Stimulated activated CD4-positive, alpha-beta T cell treated with anti-CD3 and anti-CD28 coated beads, Interleukin-1b, Interleukin-23, amount 100 ng/mL, for 4 hours (primary cell): ENCODE data around the gene KRT81.

Experiments
- DNase-seq, 2 donors: peaks; one replicate each; pipeline ENCODE4 v3.0.0-alpha.2; 2020; ENCODE audit warnings: low read depth in 2 of 2

The KRT81 gene

DNA sequence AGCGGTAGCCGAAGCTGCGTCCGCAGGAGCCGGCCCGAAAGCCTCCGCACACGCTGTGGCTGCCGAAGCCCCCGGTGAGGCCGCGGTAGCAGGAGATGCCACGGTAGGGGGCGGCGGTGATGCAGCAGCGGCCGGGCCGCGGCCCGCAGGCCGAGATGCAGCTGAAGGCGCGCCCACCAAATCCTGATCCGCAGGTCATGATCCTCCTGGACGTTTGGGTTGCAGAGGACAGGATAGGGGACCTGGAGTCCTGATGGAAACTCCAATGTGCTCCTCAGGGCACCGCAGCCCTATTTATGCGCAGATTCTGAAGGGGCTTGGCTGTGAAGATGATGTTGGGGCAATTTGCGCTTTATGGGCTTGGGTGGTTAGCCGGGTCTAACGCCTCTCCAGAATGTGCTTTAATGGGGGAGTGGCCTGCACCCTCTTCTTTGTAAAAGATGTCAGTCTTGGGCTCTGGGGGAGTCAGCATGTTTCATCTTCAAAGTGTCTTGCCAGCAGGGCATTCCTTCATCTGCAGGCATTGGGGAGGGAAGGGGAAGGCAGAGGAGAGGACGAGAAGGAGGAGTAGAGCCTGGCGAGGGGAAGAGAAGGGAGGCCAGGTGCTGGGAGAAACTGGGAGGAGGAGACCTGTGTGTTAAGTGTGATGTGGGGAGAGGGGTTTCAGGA lies at the start of gene KRT81:
Gene KRT81, minus strand, starts transcription at position 268 of the 669 bp plus-strand sequence. Its CDS starts 69 bp downstream, at position 199.
- DNase-seq: no peak

- DNase-seq: no peak
These were observed 47.1 kb upstream of the KRT81 start for GRCh38 chr12:52338241-52338960.

- no peak for DNase-seq
These were observed 45.7 kb upstream of the KRT81 start for GRCh38 chr12:52337054-52337453.

DNA sequence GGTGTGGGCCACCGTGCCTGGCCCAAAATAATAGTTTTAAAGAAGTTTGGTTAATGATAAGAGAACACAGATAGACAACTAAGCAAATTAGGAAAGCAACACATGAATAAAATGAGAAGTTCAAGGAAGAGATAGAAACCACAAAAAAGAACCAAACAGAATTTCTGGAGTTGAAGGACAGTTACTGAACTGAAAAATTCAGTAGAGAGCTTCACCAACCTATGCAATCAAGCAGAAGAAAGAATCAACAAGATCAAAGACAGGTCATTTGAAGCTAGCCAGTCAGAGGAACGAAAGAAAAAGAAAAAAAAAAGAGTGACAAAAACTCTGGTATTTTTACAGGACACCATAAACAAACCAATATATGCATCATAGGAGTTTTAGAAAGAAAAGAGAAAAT lies 45.3 kb upstream of the KRT81 start:
- no peak for DNase-seq

- no peak for DNase-seq
These were observed 44.4 kb upstream of the KRT81 start for GRCh38 chr12:52335598-52336262.

- DNase-seq: no peak
These were observed 42.9 kb upstream of the KRT81 start for GRCh38 chr12:52334185-52334584.

GRCh38 chr12:52333321-52333720 lies 42.0 kb upstream of the KRT81 start:
- no peak for DNase-seq

DNA sequence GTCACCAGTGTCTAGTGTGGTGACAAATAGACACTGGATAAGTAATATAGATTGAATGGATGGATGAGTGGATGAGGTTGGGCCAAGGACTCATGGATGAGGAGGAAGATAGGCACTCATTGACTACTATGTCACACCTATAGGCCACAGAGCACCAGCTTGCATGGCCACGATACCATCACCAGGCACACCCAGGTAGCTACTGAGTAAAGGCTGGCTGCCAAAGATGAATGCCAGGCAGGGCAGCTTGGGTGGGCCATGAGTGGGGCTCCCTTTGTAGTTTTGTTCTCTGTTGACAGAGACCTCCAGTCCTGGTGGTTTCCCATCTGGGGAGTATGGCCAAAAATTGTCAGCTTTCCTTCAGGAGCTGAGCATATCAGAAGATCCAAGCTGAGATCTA lies 41.0 kb upstream of the KRT81 start:
- no peak for DNase-seq

DNA sequence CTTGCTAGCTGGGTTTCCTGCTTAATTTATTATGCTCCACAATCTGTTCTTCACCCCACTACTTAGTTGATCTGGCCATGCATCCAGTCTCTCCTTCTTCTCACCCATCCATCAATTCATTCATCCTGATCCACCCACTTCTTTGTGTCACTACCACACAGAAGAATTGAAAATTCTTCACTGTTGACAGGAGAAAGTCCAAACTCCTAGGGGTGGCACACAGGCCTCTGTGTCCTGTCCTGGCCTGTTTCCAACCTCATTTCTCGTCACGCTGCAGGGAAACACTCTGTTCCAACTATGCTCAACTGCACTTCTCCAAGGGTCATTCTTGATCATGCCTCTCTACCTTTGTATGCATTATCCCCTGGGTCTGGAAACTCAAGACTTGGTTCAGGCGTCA lies 40.5 kb upstream of the KRT81 start:
- no peak for DNase-seq

- DNase-seq: no peak
These were observed 39.7 kb upstream of the KRT81 start for GRCh38 chr12:52331039-52331438.

DNA sequence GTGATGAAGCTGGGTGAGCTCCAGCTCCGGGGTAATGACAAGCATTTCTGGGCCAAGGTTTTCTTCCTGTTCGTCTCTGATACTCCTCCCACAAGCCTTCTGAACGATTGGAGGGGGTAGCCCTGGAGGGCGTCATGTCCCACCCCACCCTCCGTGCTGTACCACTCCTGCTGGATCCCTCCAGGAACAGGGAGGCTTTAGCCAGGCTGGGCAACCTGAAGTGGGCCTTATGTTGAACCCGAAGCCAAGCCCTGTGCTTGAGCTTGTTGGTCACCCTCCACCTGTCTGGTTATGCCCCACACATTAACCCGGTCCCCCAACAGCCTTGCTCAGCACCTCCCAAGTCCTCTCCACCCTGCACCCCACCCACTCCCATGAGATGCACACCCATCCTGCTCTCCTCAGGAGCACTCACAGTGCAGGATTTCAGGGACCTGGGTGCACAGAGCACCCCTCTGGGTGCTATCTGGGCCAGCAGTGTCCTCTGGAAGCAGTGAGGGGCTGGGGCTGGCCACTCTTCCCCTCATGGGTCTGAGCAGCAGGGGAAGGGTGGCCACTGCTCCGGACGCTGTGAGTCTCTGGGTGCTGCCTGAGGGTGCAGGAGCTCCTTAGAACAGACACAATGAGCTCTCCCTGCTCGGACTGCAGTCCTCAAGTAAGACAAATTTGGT lies 36.6 kb upstream of the KRT81 start:
- DNase-seq: no peak

DNA sequence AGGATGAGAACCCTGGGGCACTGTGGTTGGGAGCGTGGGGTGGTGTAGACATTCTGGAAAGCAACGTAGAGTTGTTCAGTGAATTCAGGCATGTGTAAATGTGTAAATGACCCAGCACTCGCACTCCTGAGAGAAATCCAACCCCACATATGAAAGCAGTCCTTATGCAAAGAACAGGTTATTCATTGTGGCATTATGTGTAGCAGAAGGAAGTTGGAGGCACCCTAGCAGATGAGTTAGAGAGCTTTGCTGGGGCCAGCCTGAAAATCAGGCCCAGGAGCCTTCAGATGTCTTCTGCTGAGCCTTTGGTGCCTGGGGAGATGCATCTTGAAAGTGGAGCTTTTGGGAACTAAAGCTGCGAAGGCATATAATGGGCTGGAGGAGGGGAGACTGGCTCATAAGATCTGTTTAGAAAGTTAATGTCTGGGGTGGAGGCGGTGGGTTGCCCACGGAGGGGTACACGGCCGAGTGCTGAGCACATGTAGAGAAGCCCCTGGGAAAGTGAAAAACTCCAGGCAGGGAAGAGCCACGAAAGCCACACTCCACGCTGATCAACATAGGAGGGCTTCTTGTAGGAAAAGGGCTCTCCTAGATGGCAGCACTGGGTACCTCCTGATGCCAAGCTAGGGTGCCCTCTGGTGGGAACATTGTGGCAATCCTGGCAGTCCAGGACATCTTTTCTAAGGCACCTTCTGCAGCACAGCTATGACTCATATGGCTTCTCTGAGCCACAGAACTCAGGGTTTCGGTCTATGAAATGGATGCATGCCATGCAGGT lies 35.9 kb upstream of the KRT81 start:
- DNase-seq: peak; percentile 55 to 66

DNA sequence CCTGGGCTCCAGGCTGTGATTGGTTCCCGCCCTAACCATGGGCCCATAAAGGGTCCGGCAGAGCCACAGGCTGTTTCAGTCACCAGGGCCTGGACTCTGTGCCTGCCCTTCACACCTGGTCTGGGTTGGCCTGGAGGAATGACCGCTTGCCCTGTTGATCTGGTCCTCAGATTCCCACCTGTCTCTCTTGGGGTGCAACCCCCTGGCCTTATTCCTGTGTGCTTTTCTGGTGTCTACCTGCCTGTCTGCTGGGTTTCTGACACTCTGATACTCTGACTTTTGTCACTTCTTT lies 32.8 kb upstream of the KRT81 start:
- DNase-seq: no peak

GRCh38 chr12:52323416-52324152 lies 32.2 kb upstream of the KRT81 start:
- DNase-seq: no peak

DNA sequence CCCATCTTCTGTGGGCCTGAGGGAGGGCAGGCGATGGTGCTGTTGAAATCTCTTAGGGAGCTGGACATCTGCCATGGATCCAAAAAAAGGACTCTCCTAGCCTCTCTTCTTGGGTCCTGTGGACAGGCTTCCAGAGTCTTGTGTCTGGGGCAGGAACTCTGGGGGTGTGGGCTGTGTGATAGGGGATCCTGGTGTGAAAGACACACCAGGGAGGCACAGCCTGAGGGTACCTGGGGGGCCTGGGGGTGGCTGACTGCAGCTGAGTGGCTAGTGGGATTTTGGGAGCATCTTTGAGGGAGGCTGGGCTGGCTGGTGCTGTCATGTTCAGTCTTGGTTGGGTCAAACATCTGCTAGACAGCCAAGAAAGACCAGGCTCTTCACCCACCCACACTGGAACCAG lies 31.7 kb upstream of the KRT81 start:
- no peak for DNase-seq

DNA sequence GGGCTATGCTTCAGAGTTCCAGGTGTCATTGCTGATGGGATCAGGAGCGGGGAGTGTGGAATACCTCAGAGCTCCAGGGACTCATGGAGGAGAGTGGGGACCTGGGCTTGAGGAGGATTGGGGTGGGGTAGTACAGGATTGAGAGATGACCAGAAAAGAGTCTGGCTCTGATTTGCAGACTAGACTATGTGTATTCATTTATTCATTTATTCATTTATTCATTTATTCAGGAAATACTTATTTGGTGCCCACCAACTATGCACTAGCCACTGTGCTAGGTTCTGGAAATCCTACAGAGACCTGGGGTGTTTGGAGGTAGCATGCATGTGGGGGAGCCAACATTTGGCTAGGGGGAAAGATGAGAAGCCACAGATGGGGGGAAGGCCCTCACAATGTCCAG lies 30.7 kb upstream of the KRT81 start:
- DNase-seq: no peak

GRCh38 chr12:52321418-52321817 lies 30.1 kb upstream of the KRT81 start:
- no peak for DNase-seq

DNA sequence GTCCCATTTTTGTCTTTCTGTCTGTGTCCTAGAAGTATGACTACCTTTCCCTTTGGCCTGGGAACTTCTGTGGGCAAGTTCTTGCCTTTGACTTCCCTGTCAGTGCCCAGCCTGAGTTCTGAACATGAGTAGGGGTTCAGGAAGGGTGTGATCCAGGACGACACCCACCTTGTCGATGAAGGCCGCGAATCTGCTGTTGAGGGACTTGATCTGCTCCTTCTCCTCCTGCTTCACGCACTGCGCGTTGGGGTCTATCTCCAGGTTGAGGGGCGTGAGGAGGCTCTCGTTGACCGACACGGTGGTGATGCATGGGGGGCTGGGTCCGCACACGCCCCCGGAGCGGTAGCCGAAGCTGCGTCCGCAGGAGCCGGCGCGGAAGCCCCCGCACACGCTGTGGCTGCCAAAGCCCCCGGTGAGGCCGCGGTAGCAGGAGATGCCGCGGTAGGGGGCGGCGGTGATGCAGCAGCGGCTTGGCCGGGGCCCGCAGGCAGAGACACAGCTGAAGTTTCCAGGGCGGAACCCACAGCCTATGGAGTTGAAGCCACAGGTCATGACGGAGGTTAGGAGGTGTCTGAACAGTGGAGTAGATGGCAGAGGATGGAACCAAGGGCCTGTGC lies 29.6 kb upstream of the KRT81 start, which contains the start of gene KRT83:
Gene KRT83, minus strand, starts transcription at position 615 of the 617 bp plus-strand sequence. Its CDS starts 63 bp downstream, at position 552.
- DNase-seq: no peak

- no peak for DNase-seq
These were observed 27.8 kb upstream of the KRT81 start for GRCh38 chr12:52319097-52319496.

GRCh38 chr12:52318241-52318990 lies 27.1 kb upstream of the KRT81 start:
- DNase-seq: no peak
